ENCODE data around the gene SMYD3. TPM values are rescaled to one million over a fixed set of nuclear protein-coding genes. Genes with fewer than 3 reads are reported as not detected.

SMYD3 gene
- total RNA-seq, 3 donors from 2014 or later: 16.8 to 28.8 (median 19.5) TPM

DNA sequence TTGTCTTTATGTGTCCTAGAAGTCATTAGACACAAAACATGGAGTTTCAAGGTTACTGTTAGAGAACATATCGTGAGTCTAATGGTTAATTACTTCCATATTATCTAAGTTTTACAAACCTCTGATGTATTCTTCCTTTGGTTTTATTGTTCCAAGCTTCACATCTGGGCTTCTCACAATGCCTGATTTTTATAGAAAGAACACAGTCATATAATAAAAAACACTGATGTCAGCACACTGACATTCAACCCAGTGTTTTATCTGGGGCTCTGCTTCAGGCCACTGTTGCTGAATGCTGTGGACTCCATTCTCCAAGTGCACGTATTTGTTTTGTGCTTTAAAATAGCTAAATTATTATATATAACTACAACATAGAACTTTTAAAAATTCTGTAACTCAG, 232.9 kb downstream of the SMYD3 start:
- no peaks in the 10 kb centered on the region for H3K36me3 ChIP-seq
- H3K27ac ChIP-seq: no peak overlapping the region
- H3K4me3 ChIP-seq: no peak overlapping the region
- TF ChIP-seq POLR2AphosphoS5 (IDR thresholded peaks at IDR 0.05) (no peak), POLR2A (IDR thresholded peaks at IDR 0.05) (no peak)
- TF ChIP-seq, protein P1, sequence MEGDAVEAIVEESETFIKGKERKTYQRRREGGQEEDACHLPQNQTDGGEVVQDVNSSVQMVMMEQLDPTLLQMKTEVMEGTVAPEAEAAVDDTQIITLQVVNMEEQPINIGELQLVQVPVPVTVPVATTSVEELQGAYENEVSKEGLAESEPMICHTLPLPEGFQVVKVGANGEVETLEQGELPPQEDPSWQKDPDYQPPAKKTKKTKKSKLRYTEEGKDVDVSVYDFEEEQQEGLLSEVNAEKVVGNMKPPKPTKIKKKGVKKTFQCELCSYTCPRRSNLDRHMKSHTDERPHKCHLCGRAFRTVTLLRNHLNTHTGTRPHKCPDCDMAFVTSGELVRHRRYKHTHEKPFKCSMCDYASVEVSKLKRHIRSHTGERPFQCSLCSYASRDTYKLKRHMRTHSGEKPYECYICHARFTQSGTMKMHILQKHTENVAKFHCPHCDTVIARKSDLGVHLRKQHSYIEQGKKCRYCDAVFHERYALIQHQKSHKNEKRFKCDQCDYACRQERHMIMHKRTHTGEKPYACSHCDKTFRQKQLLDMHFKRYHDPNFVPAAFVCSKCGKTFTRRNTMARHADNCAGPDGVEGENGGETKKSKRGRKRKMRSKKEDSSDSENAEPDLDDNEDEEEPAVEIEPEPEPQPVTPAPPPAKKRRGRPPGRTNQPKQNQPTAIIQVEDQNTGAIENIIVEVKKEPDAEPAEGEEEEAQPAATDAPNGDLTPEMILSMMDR (IDR thresholded peaks at IDR 0.05): no peak
- H3K9me3 ChIP-seq: no peaks in the 10 kb centered on the region
- H3K4me1 ChIP-seq: no peaks in the 10 kb centered on the region
- intact Hi-C loops (cut with DNase I; ENCODE audit: low total_unique reads): loop anchor here (10.0 kb wide), 1 partner anchor 1271 kb away; the partner anchor contains the start of gene GCSAML
- no peak for DNase-seq (ENCODE audit: low spot score in 2 of 2)
- no peaks in the 10 kb centered on the region for H3K27me3 ChIP-seq

DNA sequence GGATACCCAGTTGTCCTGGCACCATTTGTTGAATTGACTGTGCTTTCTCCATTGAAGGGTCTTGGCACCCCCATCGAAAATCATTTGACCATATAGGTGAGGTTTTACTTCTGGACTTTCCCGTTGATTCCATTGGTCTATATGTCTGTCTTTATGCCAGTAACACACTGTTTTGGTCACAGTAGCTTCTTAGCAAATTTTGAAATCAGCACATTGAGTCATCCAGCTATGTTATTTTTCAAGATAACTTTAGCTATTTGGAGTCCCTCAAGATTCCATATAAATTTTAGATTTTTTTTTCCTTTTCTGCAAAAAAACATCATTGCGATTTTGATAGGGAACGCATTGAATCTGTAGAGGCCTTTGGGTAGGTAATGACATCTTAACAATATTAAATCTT, 235.6 kb downstream of the SMYD3 start:
- no peaks in the 10 kb centered on the region for H3K4me1 ChIP-seq
- no peaks in the 10 kb centered on the region for H3K27me3 ChIP-seq
- DNase-seq (ENCODE audit: low spot score in 2 of 2): no peak
- no peaks in the 10 kb centered on the region for H3K9me3 ChIP-seq
- no peak for TF ChIP-seq POLR2AphosphoS5 (IDR thresholded peaks at IDR 0.05)
- TF ChIP-seq, protein P1 (IDR thresholded peaks at IDR 0.05): no peak
- TF ChIP-seq POLR2A (IDR thresholded peaks at IDR 0.05): no peak
- no peak overlapping the region for H3K4me3 ChIP-seq
- intact Hi-C loops (cut with DNase I; ENCODE audit: low total_unique reads): loop anchor here (10.0 kb wide), 1 partner anchor 1273 kb away; the partner anchor contains the start of gene GCSAML
- no peaks in the 10 kb centered on the region for H3K36me3 ChIP-seq
- H3K27ac ChIP-seq: no peak overlapping the region

DNA sequence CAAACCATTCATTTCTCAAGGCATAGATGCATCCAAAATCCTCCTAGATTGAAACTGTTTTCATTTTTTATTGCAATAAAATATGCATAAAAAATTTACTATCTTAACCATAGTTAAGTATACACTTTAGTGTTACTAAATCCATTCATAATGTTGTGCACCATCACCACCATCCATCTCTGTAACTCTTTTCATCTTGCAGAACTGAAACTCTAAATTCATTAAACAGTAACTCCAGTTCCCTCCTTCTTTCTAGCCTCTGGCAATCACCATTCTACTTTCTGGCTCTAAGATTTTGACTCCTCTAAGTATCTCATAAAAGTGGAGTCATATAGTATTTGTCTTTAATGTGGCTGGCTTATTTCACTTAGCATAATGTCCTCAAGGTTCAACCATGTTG, 236.8 kb downstream of the SMYD3 start:
- no peaks in the 10 kb centered on the region for H3K9me3 ChIP-seq
- no peak overlapping the region for H3K27ac ChIP-seq
- no peaks in the 10 kb centered on the region for H3K36me3 ChIP-seq
- H3K4me3 ChIP-seq: no peak overlapping the region
- no peak for TF ChIP-seq POLR2AphosphoS5 (IDR thresholded peaks at IDR 0.05)
- TF ChIP-seq POLR2A (IDR thresholded peaks at IDR 0.05): no peak
- TF ChIP-seq, protein P1 (IDR thresholded peaks at IDR 0.05): no peak
- intact Hi-C loops (cut with DNase I; ENCODE audit: low total_unique reads): loop anchor here (10.0 kb wide), 1 partner anchor 1275 kb away; the partner anchor contains the start of gene GCSAML
- DNase-seq (ENCODE audit: low spot score in 2 of 2): no peak
- no peaks in the 10 kb centered on the region for H3K4me1 ChIP-seq
- no peaks in the 10 kb centered on the region for H3K27me3 ChIP-seq

DNA sequence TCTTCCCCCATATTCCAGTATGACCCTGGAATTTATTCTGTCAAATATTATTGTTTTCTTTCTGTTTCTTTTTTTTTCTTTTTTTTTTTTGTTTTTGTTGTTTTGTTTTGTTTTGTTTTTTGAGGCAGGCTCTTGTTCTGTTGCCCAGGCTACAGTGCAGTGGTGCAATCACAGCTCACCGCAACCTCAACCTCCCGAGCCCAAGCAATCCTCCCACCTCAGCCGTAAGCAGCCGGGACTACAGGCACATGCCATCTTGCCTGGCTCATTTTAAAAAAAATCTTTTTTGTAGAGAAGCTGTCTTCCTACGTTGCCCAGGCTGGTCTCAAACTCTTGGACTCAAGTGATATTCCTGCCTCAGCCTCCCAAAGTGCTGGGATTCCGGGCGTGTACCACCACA, 237.6 kb downstream of the SMYD3 start:
- intact Hi-C loops (cut with DNase I; ENCODE audit: low total_unique reads): no loop called here
- no peaks in the 10 kb centered on the region for H3K4me1 ChIP-seq

DNA sequence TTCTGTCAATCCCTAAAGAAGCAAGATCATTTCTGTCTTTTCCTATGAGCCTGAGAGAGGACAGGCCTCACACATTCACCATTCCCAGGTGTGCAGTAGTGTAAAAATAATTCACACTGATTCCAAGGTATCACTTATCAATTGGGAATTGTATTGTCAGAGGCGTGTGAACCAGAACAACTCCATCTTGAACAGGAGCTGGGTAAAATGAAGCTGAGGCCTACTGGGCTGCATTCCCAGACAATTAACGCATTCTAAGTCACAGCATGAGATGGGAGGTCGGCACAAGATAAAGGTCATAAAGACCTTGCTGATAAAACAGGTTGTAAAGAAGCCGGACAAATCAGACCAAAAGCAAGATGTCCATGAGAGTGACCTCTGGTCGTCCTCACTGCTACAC, 239.2 kb downstream of the SMYD3 start:
- TF ChIP-seq, protein P1 (IDR thresholded peaks at IDR 0.05): no peak
- TF ChIP-seq POLR2AphosphoS5 (IDR thresholded peaks at IDR 0.05): no peak
- no peak for TF ChIP-seq POLR2A (IDR thresholded peaks at IDR 0.05)
- Histone ChIP-seq H3K4me1 (no peaks in the 10 kb centered on the region), H3K4me3 (no peak overlapping the region), H3K27me3 (no peaks in the 10 kb centered on the region), H3K27ac (no peak overlapping the region), H3K9me3 (no peaks in the 10 kb centered on the region), H3K36me3 (no peaks in the 10 kb centered on the region)
- DNase-seq (ENCODE audit: low spot score in 2 of 2): no peak
- intact Hi-C loops (cut with DNase I; ENCODE audit: low total_unique reads): no loop called here

More for the DNA sequence above, 237.6 kb downstream of the SMYD3 start:
- TF ChIP-seq POLR2A (IDR thresholded peaks at IDR 0.05) (no peak), POLR2AphosphoS5 (IDR thresholded peaks at IDR 0.05) (no peak)
- TF ChIP-seq, protein P1 (IDR thresholded peaks at IDR 0.05): no peak
- H3K27me3 ChIP-seq: no peaks in the 10 kb centered on the region
- DNase-seq (ENCODE audit: low spot score in 2 of 2): no peak
- H3K27ac ChIP-seq: no peak overlapping the region
- no peaks in the 10 kb centered on the region for H3K36me3 ChIP-seq
- no peak overlapping the region for H3K4me3 ChIP-seq
- no peaks in the 10 kb centered on the region for H3K9me3 ChIP-seq
